Right lobe of liver (tissue), 4 donors: ENCODE data around the gene SRP14.

Experiments used
- CTCF ChIP-seq, 4 donors: fragments of 200-600 bp in 3 of 4; fragments of 450-650 bp in 1 of 4; IDR thresholded peaks; one replicate each; pipeline versions ENCODE4 v1.5.1 to v1.8.0; 2016 to 2022; ENCODE audit warnings: antibody characterized with exemption in 4 of 4, mild to moderate bottlenecking in 2 of 4
- POLR2A ChIP-seq: fragments of 450-650 bp; IDR thresholded peaks from one replicate; pipeline ENCODE4 v1.6.1; 2017; ENCODE audit warnings: antibody characterized with exemption, mild to moderate bottlenecking
- donor health status: DM: no; HTN: no; CAD: no.
- donor health status: DM: no; HTN: no; CAD: no.
- donor health status: DM: no; HTN: yes; CAD: no.

DNA sequence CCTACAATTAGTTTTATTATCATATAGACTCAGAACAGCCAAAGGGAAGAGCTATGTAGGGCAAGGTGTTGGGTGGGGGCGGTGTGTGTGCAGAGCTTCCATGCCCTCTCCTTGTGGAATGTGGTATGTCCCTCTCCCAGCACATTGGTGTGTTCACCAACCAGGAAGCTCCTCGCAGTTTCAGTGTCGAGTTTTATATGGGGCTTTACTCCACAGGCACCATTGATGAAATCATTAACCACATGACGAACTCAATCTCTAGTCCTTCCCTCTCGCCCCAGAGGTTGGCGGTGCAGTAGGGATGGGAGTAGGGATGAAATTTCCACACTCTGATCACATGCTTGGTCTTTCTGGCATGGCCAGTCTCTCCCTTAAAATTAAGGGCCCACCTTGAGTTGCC is 13.6 kb upstream of the SRP14 start:
- no peak for TF ChIP-seq CTCF (IDR thresholded peaks at IDR 0.05)
- no peak for TF ChIP-seq POLR2A
